HEK293 (cell line): ENCODE measurements around the gene TPI1.

Source experiments
- GLI4 ChIP-seq: fragments of 450-650 bp; formaldehyde crosslinking; IDR thresholded peaks from 2 replicates; pipeline ENCODE4 v1.5.1; 2016; ENCODE audit warnings: missing biosample characterization, missing genetic modification characterization
- GLIS1 ChIP-seq: fragments of 450-650 bp; formaldehyde crosslinking; IDR thresholded peaks from 2 replicates; pipeline ENCODE4 v1.5.1; 2016; ENCODE audit warnings: missing biosample characterization, missing genetic modification characterization
- KLF9 ChIP-seq: fragments of 450-650 bp; formaldehyde crosslinking; IDR thresholded peaks from 2 replicates; pipeline ENCODE4 v1.5.1; 2016; ENCODE audit warnings: missing biosample characterization, missing genetic modification characterization, low read depth
- YY1 ChIP-seq: fragments of 450-650 bp; formaldehyde crosslinking; IDR thresholded peaks from 2 replicates; pipeline ENCODE4 v1.5.1; 2018; ENCODE audit warnings: missing biosample characterization, missing genetic modification characterization
- ZNF174 ChIP-seq: fragments of 450-650 bp; formaldehyde crosslinking; IDR thresholded peaks from 2 replicates; pipeline ENCODE4 v1.5.0; 2017; ENCODE audit warnings: missing biosample characterization, mild to moderate bottlenecking, missing genetic modification characterization
- ZNF19 ChIP-seq: fragments of 450-650 bp; formaldehyde crosslinking; IDR thresholded peaks from 2 replicates; pipeline ENCODE4; 2016; ENCODE audit warnings: missing biosample characterization, missing genetic modification characterization, low read depth

GRCh38 chr12:6884539-6884938, 17.2 kb downstream of the TPI1 start:
- TF ChIP-seq GLIS1 (tag by site-specific recombination) (no peak), ZNF174 (tag by site-specific recombination) (no peak), YY1 (tag by site-specific recombination) (no peak), ZNF19 (tag by site-specific recombination) (no peak), GLI4 (tag by site-specific recombination) (no peak), KLF9 (tag by site-specific recombination) (no peak)
